MCF 10A (cell line): ENCODE data around the gene SLC9A5. TPM values are rescaled to one million over a fixed set of nuclear protein-coding genes. Genes with fewer than 3 reads are reported as not detected.

Source experiments
- Bru-seq: library from RNA; stranded (reverse); fragments of 400-500 nt; gene quantifications from one replicate; lab custom pipeline; 2021; lab: Mats Ljungman, UMichigan
- BruChase-seq, 2 experiments: library from RNA; stranded (reverse); fragments of 400-500 nt; gene quantifications; one replicate each; lab custom pipeline; 2021; lab: Mats Ljungman, UMichigan
- BruUV-seq: library from RNA; stranded (reverse); fragments of 400-500 nt; replicated peaks from 2 replicates; lab custom pipeline; 2021; lab: Mats Ljungman, UMichigan
- CTCF ChIA-PET: fragments of 300-600 bp; sonication (Branson Sonifier 250); formaldehyde crosslinking; extraction: SDS; loops from one replicate; lab custom pipeline; 2021; ENCODE audit warnings: antibody characterized with exemption, inconsistent platforms; lab: Yijun Ruan, JAX
- POLR2A ChIA-PET: fragments of 300-600, 350-650 bp; sonication (Branson Sonifier 250); formaldehyde crosslinking; extraction: SDS; loops from one replicate; lab custom pipeline; 2020; ENCODE audit warnings: antibody characterized with exemption, inconsistent platforms; lab: Yijun Ruan, JAX
- DNase-seq: peaks from one replicate; pipeline ENCODE4 v3.0.0-alpha.2; 2018; ENCODE audit not compliant: unreplicated experiment
- H3K27ac Mint-ChIP-seq: one replicate; pipeline ENCODE4 v1.8.0; 2022; ENCODE audit warnings: mild to moderate bottlenecking, low read depth, mixed read lengths; ENCODE audit not compliant: unreplicated experiment
- H3K27me3 Mint-ChIP-seq: one replicate; pipeline ENCODE4 v1.8.0; 2022; ENCODE audit warnings: mixed read lengths; ENCODE audit not compliant: insufficient read depth, unreplicated experiment
- H3K36me3 Mint-ChIP-seq: one replicate; pipeline ENCODE4 v1.8.0; 2022; ENCODE audit warnings: mild to moderate bottlenecking, moderate library complexity, mixed read lengths; ENCODE audit not compliant: insufficient read depth, unreplicated experiment
- H3K4me1 Mint-ChIP-seq: one replicate; pipeline ENCODE4 v1.8.0; 2022; ENCODE audit warnings: mixed read lengths; ENCODE audit not compliant: insufficient read depth, unreplicated experiment
- H3K4me3 Mint-ChIP-seq: one replicate; pipeline ENCODE4 v1.8.0; 2022; ENCODE audit warnings: mild to moderate bottlenecking, moderate library complexity, mixed read lengths; ENCODE audit not compliant: unreplicated experiment
- H3K9me3 Mint-ChIP-seq: one replicate; pipeline ENCODE4 v1.8.0; 2022; ENCODE audit warnings: mixed read lengths; ENCODE audit not compliant: unreplicated experiment
- CTCF ChIP-seq: fragments of 200-600 bp; IDR thresholded peaks from one replicate; pipeline ENCODE4 v1.8.0; 2022; ENCODE audit warnings: antibody characterized with exemption, mild to moderate bottlenecking; ENCODE audit not compliant: unreplicated experiment
- intact Hi-C: fragments of 100-400 bp; cut with micrococcal nuclease; formaldehyde crosslinking; loops from 2 replicates; pipeline ENCODE4 v1.14.1; 2022
- long read RNA-seq: library from polyadenylated mRNA; stranded (forward); transcript quantifications from one replicate; pipeline ENCODE4 v2.0.0, GENCODE V29; 2022
- total RNA-seq: library from RNA; stranded (reverse); gene quantifications from 2 replicates; pipeline ENCODE4 v1.2.3, GENCODE V29; 2022

SLC9A5 gene
- total RNA-seq (0.40 and 1.4 TPM in 2 replicates), Bru-seq, nascent RNA (percentile 26 among the genes with signal in this experiment), BruChase-seq, experiment 1, labeled RNA remaining after a 6-hour chase (percentile 72 among the genes with signal in this experiment), BruChase-seq, experiment 2, labeled RNA remaining after a 2-hour chase (percentile 45 among the genes with signal in this experiment)
- long read RNA-seq, partial matches to known transcripts: 0 of 1 reads
- long read RNA-seq, other reads (novel, unspliced or antisense): 1 of 1 reads

GRCh38 chr16:67248401-67249177, at the start of gene SLC9A5:
Gene SLC9A5, plus strand, starts transcription at chr16:67248979. Its CDS starts 36 bp downstream, at chr16:67249015.
- BruUV-seq: no TSS peak
- Mint-ChIP-seq H3K27me3 (peaks cover 18% of the 10 kb centered on the region), H3K4me1 (peaks cover 34% of the 10 kb centered on the region), H3K9me3 (no peaks in the 10 kb centered on the region), H3K36me3 (no peaks in the 10 kb centered on the region), H3K27ac (peak within 1 kb of the TSS; percentile 78), H3K4me3 (peak within 1 kb of the TSS; percentile 81)
- intact Hi-C loops: no loop called here
- no peak for DNase-seq
- CTCF ChIA-PET: interaction anchor here (1.6 to 3.1 kb wide), 2 partner anchors 12 kb away, joined by 5 to 19 read pairs; no protein-coding TSS in a partner anchor
- POLR2A ChIA-PET: interaction anchor here (0.6 to 3.7 kb wide), 7 partner anchors 23 to 298 kb away, joined by 3 to 45 read pairs (median 5); partner anchors contain the start of genes MATCAP1 and TMEM208
- TF ChIP-seq CTCF: no peak

GRCh38 chr16:67199011-67199807, 49.6 kb upstream of the SLC9A5 start, which contains the start of gene ELMO3:
Gene ELMO3, plus strand, starts transcription at chr16:67199131. Its CDS starts 196 bp downstream, at chr16:67199327.
- DNase-seq: peak; percentile 71
- Mint-ChIP-seq H3K9me3 (no peaks in the 10 kb centered on the region), H3K27ac (peak within 1 kb of the TSS; percentile 84), H3K4me3 (peak within 1 kb of the TSS; percentile 89), H3K36me3 (peaks cover 54% of the 10 kb centered on the region), H3K27me3 (no peaks in the 10 kb centered on the region), H3K4me1 (peaks cover 34% of the 10 kb centered on the region)
- TF ChIP-seq CTCF: peak; percentile 47
- intact Hi-C loops: loop anchor here (2.0 kb wide), 2 partner anchors 28 to 48 kb away; partner anchors contain the start of genes FHOD1 and TMEM208
- ChIA-PET CTCF (interaction anchor here (0.5 to 3.6 kb wide), 31 partner anchors 9 to 682 kb away, joined by 3 to 29 read pairs (median 4); partner anchors contain the start of genes CES4A, EXOC3L1, MATCAP1 and TMEM208), POLR2A (interaction anchor here (1.1 to 3.8 kb wide), 10 partner anchors 8 to 47 kb away, joined by 5 to 28 read pairs (median 8); partner anchors contain the start of genes EXOC3L1, FHOD1, NOL3 and TMEM208)
- BruUV-seq: no TSS peak

- peaks cover 54% of the 10 kb centered on the region for H3K36me3 Mint-ChIP-seq
- no TSS peak for BruUV-seq
- no peaks in the 10 kb centered on the region for H3K9me3 Mint-ChIP-seq
- H3K4me3 Mint-ChIP-seq: peak overlapping the region; percentile 89
- H3K27ac Mint-ChIP-seq: peak overlapping the region; percentile 84
- ChIA-PET POLR2A (interaction anchor here (2.3 to 3.8 kb wide), 3 partner anchors 7 to 47 kb away, joined by 9 to 28 read pairs (median 25); partner anchors contain the start of gene FHOD1), CTCF (interaction anchor here (0.6 to 3.6 kb wide), 12 partner anchors 8 to 683 kb away, joined by 3 to 29 read pairs (median 3); partner anchors contain the start of gene TMEM208)
- no peak for TF ChIP-seq CTCF
- peaks cover 34% of the 10 kb centered on the region for H3K4me1 Mint-ChIP-seq
- intact Hi-C loops: loop anchor here (2.0 kb wide), 2 partner anchors 27 to 47 kb away; partner anchors contain the start of genes FHOD1 and TMEM208
- DNase-seq: no peak
- no peaks in the 10 kb centered on the region for H3K27me3 Mint-ChIP-seq
Observed at GRCh38 chr16:67199808-67200198, 49.0 kb upstream of the SLC9A5 start.
